Fibroblast of skin of back (primary cell): Measurements from ENCODE around the gene TWSG1.
"Not testable (repeated sequence)": the region's sequence is repeated elsewhere in the genome, so short reads cannot be mapped to it uniquely, and the experiment has no call there.

ENCODE experiments used
- DNase-seq: peaks from one replicate; pipeline ENCODE4 v3.0.0-alpha.2; 2013

The TWSG1 gene

DNA sequence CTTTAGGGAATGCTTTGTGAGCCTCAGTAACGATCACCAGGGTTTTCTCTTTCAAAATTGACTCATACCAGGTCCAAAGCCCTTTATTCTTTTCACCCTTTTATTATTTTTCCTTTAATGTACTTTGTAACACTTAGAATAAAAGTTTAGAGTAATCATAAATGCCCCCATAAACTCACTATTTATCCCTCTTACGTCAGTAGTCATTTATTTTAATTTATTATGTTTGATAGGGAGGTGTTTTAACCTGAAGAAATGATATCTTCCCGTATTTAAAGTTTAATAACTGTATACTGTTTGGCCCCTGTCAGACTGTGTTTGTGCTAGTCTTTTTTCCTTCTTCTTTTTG lies 1.1 kb downstream of the TWSG1 start:
- no peak for DNase-seq

DNA sequence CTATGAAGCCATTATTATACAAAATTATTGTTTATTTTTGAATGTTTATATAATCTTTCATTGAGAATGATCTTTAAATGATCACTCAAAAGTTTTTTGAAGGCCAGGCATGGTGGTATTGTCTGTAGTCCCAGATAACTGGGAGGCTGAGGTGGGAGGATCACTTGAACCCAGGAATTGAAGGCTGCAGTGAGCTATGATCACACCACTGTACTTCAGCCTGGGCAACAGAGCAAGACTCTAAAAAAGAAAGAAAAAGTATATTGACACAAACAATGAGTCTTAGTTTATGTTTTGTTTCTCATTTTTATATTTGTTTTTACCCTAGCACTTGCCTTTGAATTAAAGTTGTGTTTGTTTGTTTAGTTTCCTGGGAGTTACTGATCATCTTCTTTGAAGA lies 2.3 kb downstream of the TWSG1 start:
- no peak for DNase-seq

DNA sequence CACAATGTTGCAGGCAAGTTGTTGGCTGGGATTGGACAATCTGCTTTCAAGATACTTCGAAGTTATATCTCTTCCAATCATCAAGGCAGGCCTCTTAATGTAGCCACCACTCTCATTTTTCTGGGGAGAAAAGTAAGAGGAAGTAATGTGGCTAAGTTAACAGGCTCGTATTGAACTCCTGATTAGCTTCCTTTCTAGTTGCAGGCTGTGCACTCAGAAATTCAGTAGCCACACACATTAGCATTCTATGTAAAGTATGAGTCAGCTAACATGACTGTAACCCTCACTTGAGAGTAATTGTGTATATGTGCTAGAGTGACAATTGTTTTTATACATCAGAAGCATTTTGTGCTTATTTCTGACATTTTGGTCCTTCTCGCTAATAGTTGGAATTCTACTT lies 3.3 kb downstream of the TWSG1 start:
- no peak for DNase-seq

DNA sequence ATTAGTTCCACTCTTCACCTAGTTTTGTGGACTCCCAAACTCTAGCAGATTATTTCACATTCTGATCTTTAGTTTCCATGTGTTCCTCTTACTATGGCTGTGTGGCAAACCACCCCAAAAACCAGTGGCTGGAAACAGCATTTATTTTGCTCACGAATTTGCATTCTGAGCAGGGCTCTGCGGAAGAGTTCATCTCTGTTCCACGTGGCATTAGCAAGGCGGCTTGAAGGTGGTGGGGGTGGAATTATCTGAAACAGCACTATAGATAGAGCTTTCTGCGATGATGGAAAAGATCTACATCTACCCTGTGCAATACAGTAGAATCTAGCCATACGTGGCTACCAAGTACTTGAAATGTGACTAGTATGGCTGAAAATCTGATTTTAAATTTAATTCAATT lies 5.9 kb downstream of the TWSG1 start:
- no peak for DNase-seq

DNA sequence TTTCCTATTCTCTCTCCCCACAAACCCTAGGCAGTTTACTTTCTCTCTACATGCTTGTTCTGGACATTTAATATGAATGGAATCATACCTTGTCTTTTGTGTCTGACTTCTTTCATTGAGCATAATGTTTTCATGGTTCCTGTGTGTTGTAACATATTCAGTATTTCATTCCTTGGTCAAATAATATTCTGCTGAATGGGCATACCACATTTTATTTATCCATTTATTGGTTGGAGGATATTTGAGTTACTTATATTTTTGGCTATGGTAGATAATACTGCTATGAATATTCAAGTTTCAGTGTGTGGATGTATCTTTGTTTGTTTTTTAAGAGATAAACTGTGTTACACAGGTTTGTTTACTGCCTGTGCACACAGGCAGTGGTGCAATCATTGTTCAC lies 9.0 kb downstream of the TWSG1 start:
- DNase-seq = no peak

DNA sequence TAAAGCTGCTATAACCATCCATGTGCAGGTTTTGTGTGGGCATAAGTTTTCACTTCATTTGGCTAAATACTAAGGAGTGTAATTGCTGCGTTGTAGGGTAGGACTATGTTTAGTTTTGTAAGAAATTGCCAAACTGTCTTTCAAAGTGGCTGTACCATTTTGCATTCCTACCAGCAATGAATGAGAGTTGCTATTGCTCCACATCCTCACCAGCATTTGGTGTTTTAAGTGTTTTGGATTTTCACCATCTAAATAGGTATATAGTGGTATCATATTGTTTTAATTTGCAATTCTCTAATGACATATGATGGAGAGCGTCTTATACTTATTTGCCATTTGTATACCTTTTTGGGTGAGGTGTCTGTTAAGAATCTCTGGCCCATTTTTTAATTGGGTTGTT lies 12.2 kb downstream of the TWSG1 start:
- DNase-seq = no peak

DNA sequence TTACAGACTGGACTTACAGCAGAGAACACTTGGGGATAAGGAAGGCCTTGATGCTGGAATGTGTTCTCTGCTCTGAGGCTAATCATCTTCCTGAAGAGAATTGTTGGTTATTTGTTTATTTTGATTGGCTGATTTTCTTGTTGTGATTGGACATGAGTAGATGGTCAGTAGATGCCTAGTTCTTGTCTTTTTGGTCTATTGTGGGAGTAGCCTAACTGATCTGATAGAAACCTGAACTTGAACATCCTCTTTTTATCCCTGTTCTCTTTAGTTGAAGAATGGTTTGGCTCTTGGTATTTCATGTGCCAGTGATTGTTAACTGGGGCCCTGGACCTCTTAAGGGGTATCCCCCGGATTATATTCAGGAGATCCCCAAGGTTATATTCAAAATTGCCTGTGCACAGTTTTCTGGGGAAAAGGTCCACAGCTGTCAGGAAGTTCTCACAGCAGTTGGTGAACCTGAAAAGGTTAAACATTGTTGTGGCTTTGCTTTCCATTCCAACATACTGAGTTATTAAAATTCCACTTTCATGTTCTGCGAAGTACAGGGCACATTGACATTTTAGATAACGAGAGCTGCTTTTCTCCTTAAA lies 13.6 kb downstream of the TWSG1 start:
- DNase-seq = peak; percentile 49

DNA sequence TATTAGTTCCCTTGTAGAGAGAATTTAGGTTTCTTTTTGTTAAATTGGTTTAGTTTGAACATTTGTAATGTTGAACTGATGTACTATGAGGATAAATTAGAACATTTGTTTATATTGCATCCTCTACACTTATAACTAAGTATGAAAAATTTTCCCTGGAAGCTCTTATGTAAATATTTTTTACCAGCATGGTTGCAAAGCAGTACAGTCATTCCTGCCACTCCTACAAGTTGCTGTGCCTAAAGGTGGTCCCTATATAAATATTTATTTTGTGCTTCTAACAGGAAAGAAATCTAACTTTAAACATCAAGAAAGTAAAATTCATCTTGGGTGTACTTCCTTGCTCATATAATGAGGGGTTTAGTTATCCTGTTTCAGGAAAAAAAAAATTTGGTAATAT lies 14.2 kb downstream of the TWSG1 start:
- no peak for DNase-seq

DNA sequence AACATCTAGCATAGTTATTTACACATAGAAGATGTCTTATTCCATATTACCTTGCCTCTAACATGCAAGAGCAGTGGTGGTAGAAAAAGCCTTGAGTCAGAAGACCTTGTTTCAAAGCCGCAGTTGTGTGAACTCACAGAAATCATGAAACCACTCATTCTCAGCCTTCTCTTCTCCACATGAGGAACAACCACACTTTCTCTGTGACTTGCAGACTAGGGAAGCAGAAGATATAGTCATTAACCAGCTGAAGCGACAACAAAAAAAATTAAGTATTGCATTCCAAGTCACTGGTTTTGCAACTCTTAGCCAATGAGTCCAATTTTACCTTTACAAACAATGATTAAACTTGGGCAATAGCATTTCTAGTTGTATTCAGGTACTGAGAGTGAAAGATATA lies 19.0 kb downstream of the TWSG1 start:
- DNase-seq = no peak

DNA sequence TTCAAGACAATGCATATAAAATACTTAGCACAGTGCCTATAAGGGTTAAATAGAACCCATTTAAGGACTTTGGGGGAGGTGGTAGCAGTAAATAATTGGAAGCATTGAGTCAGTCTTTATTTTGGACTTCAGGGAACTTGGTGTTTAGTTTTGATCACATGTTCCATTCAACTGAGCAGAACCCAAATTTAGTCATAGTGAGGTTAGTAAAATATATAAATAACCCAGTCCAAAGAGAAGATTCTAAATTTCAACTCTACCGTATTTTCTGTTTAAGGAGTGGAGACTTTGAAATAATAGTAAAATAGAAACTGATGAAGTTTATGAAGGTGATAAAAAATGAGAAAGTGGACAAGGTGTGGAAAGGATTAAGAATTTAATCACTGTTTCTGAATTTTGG lies 19.7 kb downstream of the TWSG1 start:
- peak; percentile 38 for DNase-seq

DNA sequence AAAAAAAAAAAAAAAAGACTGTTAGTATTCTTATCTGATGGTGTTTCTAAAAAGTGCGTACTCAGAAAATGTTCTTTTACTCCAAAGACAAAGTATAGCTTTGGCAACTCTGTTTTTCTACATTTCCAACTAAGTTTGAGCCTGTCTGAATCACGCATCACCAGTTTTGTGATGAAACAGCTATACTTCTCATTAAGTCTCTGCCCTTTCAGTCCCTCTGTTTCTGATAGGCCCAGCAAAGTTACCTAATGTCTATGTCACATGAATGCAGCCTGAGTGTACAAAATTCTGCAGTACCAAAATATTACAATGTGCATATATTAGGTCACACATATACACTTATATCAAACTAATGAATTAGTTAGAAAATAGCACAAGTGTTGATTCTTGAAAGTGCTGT lies 22.4 kb downstream of the TWSG1 start:
- no peak for DNase-seq

DNA sequence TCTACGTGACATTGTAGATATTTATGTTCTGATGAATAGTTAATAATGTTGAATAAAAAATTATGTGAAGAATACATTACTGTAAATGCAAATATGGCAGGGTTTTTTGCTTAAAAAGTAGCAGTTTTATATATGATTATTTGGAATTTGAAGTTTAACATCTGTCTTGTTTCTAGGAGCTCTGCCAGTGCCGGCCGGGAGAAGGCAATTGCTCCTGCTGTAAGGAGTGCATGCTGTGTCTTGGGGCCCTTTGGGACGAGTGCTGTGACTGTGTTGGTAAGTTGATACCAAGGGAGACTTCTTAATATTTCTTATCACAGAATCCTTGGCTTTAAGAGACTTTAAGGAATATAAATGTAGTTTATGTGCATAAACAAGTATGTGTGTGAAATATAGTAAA lies 25.2 kb downstream of the TWSG1 start:
- DNase-seq = no peak

DNA sequence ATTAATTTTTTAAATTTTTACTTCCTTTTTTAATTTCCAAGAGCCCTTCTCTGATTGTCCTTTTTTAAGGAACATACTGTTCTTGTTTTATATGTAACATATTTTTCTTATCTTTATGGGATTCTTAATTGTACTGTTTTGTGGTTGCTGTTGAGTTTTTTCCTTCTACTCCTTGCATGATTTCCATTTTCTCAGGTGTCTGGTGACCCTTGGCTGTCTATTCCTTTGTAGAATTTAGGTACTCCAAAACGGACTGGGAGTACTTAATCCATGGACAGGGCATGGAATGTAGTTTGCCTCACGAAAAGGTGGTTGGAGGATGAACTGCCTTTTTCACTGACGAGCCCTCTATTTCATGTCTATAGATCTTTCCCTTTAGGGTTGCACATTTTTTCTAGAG lies 26.6 kb downstream of the TWSG1 start:
- no peak for DNase-seq

DNA sequence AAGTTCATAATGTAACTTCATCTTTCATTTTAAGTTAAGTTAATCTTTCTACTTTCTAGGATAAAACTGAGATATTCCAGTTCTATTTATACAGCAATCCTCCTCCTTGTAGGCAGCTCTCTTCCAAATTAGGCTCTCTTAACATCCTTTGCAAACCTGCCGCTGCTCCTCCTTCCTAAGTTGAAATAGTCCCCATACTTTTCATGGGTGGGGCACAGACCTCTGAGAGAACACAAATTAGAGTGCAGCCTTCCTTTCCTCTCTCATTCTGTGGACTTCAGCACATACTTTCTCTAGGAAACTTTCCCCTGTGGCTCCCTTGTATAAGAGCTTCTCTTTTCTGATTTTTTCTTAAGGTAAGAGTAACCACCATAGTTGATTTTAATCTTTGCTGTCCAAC lies 28.3 kb downstream of the TWSG1 start:
- DNase-seq = peak; percentile 73

DNA sequence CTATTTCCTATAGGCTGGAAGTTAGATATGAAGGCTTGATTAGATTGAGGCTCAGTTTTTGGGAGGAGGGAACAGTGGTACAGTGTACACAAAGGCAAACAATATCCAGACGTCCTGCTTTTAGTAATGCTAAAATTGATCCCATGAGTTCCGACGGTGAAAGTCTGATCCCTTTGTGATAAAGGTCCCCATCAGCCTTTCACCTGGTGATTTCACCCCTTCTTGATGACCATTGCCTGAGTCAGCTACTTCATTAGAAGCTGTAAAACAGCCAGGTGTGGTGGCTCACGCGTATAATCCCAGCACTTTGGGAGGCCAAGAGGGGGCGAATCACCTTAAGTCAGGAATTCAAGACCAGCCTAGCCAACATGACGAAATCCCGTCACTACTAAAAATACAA lies 29.7 kb downstream of the TWSG1 start:
- DNase-seq = no peak

DNA sequence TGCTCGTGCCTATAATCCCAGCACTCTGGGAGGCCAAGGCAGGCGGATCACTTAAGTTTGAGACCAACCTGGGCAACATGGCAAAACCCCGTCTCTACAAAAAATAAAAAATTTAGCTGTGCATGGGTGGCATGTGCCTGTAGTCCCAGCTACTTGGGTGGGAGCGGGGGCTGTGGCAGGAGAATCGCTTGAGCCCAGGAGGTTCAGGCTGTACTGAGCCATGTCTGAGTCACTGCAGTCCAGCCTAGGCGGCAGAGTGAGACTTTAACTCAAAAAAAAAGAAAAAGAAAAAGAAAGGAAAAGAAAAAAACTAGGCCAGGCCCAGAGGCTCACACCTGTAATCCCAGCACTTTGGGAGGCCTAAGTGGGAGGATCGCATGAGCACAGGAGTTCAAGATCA lies 30.8 kb downstream of the TWSG1 start:
- DNase-seq = peak; percentile 50

DNA sequence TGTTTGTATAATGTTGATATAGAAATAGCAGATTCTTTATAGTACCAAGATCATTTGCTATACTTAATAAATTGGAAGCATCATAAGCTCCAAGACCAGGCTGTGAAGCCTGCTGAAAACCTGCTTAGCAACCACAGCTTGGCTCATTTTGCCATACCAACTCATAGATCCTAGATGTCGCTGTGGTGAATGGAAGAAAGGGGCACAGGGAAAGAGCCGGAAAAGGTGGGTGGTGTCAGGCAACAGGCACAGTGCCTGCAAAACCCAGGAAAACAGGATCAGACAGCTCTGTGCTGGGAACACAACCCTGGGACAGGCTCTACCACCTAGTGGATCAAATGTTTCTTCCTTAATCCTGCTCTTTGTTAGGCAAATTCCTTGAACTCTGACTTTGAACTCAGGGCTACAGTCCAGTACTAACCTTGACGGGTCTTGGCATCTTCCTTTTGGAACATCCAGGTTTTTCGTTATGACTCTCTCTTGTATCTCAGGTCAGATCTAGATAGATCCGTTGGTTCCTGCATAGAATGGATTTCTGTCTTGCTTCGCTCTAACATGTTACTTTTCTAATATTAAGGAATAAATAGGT lies 31.6 kb downstream of the TWSG1 start:
- DNase-seq = peak; percentile 38

DNA sequence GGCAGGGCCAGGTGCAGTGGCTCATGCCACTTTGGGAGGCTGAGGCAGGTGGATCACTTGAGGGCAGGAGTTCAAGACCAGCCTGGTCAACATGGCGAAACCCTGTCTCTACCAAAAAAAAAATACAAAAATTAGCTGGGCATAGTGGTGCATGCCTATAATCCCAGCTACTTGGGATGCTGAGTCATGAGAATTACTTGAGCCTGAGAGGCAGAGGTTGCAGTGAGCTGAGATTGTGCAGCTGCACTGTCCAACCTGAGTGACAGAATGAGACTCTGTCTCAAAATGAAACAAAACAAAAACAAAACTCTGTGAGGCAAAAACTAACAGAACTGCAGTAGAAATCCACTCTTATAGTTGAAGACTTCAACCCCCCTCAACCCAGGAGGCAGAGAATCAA lies 38.7 kb downstream of the TWSG1 start:
- DNase-seq = not testable (repeated sequence)

DNA sequence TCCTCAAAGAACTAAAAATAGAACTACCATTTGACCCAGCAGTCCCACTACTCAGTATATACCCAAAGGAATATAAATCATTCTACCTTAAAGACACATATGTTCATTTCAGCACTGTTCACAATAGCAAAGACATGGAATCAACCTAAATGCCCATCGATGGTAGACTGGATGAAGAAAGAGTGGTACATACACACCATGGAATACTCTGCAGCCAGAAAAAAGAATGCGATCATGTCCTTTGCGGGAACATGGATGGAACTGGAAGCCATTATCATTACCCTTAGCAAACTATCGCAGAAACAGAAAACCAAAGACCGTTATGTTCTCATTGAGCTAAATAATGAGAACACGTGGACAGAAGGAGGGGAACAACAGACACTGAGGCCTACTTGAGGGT lies 44.5 kb downstream of the TWSG1 start:
- DNase-seq = no peak

DNA sequence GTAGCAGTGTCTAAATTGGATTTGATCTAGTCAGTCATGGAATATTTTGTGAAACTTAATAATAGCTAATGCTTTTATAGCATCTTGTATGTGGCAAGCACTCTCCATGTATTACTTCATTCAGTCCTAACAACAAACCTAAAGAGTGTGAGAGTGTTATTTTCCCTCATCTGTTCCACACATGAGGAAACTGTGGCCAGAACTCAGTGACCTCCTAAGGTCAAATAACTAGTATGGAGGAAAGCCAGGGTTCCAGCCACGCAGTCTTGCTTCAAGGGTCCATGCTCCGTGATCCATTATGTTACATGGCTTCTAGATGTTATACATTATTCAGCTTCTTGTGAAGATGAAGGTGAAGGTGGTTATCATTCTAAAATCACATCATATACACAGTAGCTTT lies 45.5 kb downstream of the TWSG1 start:
- DNase-seq = no peak

DNA sequence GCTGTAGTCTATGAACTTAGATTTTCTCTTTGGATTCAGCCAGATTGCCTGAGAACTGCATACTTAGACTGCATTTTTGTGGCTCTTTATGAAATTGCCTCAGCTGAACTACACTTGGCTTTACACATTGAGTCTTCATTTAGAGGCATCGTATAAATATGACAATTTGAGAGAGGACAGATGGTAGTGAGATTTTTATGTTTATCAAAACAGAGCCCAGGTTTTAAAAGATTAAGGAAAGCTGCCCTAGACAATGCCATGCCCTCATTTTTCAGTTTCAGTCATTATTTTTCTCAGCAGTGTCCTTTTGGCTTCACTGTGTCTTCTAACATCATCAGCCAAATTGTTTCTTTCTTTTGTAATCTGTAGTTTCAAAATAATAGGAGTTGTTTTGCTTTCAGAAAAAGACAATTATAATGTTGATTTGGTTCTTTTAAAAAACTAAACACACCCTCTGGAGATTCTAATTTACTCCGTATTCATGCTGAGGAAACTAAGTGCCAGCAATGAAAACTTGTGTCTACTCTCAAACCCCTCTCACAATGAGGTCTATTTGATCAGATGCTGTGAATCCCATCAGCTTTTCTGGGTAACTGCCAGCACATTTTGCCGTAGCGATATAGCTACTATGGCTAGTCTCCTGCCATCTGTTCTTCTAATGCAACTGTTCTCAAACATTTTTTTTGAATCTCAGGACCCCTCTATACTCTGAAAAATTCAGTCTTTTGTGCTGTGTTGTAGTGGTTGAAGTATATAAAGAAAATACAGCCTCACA lies 46.2 kb downstream of the TWSG1 start:
- DNase-seq = peak; percentile 30

DNA sequence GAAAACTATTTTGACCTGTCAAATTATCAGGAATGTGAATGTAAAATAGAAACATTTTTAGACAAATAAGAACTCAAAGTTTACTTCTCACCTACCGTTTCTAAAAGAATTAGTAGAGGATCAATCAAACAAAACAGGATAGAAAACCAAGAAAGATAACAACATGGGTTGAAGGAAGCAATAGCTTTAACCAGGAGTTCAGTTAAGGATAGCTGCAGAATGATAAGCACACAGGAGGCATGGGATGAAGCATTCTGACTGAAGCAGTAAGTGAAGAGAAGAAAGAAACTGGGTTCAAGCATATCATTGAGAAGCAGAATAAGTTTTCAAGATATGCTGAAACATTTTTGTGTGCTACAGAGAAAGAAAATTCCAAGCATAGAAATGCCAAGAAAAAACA lies 52.3 kb downstream of the TWSG1 start:
- no peak for DNase-seq

DNA sequence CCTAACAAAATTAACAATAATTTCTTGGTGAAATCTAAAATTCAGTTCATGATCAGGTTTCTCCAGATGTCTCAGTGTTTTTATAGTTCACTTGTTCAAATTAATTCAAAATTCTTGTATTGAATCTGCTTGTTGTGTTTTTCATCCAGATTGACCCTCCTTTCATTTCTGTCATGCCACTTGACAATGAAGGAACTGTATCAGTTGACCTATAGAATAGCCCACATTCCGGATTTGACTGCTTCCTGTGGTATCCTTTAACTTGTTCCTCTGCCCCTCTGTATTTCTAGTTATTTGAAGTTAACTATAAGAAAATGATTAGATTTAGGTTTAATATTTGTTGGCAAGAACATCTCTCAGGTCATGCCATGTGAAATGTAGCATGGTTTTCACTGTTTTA lies 53.3 kb downstream of the TWSG1 start:
- no peak for DNase-seq

DNA sequence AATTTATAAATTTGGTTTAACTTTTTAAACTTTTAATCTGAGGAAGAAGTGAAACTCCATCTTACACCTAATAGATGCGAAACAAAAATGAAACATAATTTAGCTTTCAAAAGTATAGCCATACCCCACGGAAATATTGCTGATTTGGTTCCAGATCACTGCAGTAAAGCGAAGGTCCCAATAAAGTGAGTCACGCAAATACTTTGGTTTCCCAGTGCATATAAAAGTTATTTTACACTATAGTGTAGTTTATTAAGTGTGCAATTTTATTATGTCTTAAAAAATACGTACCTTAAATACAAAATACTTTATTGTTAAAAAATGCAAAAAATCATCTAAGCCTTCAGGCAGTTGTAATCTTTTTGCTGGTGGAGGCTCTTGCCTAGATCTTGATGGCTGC lies 55.1 kb downstream of the TWSG1 start:
- no peak for DNase-seq

DNA sequence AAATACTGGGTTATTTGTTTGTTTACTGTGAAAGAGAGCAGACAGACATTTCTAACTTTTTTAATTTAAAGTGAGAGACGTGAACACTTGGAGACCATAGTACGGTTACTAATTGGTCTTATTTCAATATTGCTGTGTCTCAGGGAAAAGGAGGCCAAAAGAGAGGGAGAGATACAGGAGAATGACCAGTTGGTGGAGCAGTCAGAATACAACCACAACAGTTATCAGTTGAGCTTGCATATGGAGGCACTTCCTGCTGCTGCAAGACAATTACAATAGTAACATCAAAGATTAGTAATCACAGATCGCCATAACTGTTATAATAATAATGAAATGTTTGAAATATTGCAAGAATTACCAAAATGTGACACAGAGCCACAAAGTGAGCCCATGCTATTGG lies 58.2 kb downstream of the TWSG1 start:
- DNase-seq = no peak
